CD4-positive, alpha-beta T cell treated with Interleukin-6 at 100 ng/mL for 8 hours (primary cell): ENCODE data around the gene CRTC1.
A peak's percentile ranks its signal among the peaks of the same experiment; 100 is the strongest.
"Not testable (repeated sequence)": the region's sequence is repeated elsewhere in the genome, so short reads cannot be mapped to it uniquely, and the experiment has no call there.

ENCODE experiments used
- DNase-seq: peaks from one replicate; pipeline ENCODE4 v3.0.0-alpha.2; 2020; ENCODE audit warnings: mixed read lengths, low spot score

The CRTC1 gene

GRCh38 chr19:18802354-18802753 lies 118.9 kb downstream of the CRTC1 start:
- no peak for DNase-seq

DNA sequence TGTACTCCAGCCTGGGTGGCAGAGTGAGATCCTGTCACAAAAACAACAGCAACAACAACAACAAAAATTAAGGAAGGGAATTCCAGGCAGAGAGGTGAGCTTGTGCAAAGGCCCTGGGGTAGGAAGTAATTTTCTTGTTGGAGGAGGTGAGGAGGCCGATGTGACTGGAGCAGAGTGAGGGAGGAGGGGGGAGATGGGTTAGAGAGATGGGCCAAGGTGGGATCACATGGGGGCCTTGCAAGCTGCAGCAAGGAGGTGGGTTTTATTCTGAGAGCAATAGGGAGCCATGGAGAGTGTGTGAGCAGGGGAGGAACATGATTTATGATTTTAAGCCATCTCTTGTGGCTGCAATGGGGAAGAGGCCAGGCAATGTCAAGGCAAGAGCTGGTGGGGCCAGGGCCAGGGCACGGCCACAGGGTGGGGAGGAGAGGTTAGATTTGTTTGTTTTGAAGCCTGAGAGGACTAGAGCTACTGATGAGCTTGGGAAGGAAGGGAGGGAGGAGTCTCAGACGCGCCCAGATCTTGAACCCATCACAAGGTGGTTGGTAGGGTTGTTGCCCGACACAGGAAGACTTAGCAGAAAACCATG lies 120.2 kb downstream of the CRTC1 start:
- no peak for DNase-seq

DNA sequence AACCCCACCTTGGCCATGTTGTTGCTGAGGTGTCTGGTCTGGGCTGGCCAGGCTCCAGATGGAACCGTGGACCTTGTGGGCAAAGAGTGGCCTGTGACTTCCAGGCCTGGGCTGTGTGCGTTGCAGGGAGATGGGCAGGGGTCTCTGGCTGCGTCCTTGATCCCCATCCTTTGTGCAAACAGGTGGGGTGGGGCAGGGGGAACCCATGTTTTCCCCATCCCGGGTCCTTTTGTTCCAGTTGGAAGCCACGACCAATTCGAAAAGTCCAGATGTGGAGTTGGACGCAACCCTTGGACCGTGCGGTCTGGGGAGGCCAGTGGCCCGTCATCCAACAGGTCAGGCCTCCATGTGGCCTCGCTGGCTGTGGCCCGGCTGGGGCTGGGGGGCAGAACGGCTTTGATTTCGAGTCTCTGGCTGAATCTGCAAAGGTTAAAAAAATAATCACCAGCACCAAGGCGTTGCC lies 120.7 kb downstream of the CRTC1 start:
- DNase-seq = no peak

DNA sequence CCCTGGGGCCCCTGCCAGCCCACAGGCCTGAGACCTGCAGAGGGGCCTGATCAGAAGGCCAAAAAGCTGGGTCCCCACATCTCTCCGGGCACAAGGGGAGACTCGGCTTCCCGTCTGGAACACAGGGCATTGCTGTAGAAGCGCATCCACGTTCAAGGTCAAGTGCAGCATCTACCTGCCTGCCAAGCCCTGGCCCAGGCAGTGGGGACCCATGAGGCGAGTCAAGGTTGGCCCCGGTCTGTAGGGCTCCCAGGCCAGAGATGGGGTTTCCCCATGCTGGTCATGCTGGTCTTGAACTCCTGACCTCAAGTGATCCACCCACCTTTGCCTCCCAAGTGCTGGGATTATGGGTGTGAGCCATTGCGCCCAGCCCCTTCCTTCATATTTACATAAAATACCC lies 121.2 kb downstream of the CRTC1 start:
- no peak for DNase-seq

GRCh38 chr19:18807861-18808331 lies 124.4 kb downstream of the CRTC1 start:
- no peak for DNase-seq

- DNase-seq = no peak
These were observed 125.8 kb downstream of the CRTC1 start for GRCh38 chr19:18809149-18809868.

DNA sequence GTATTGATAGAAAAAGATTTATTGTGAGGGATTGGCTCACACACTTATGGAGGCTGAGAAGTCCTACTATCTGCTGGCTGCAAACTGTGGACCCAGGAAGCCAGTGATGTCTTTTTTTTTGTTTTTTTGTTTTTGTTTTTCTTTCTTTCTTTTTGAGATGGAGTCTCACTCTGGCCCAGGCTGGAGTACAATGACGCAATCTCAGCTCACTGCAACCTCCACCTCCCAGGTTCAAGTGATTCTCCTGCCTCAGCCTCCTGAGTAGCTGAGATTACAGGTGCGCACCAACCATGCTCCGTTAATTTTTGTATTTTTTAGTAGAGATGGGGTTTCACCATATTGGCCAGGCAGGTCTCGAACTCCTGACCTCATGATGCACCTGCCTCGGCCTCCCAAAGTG lies 128.2 kb downstream of the CRTC1 start:
- DNase-seq = not testable (repeated sequence)

GRCh38 chr19:18814063-18814462 lies 130.6 kb downstream of the CRTC1 start:
- DNase-seq = no peak

DNA sequence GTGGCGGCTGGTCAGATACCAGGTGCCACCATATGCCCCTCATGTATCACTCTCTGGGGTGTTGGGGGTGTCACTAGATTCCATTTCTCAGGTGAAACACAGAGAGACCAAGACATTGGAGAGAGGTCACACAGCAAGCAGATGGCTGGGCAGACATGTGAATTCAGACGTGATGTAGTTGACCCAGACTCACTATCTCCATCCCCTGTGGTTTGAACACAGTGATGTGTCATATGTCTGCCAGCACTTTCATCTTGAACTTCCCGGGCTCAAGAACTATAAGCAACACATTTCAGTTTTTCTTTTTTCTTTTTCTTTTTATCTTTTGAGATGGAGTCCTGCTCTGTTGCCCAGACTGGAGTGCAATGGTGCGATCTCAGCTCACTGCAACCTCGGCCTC lies 132.2 kb downstream of the CRTC1 start:
- no peak for DNase-seq

DNA sequence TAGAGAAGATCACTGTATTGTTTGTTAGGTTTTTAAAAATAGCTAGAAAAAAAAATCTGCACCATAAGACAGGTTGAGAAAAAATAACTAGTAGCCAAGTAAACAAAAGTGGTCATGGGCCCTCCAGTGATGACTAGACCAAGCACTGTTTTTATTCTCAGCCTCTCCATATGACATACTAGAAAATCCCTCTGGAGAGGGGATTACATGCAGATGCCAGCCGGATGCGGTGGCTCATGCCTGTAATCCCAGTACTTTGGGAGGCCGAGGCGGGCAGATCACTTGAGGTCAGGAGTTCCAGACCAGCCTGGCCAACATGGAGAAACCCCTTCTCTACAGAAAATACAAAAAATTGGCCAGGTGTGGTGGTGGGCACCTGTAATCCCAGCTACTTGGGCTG lies 133.2 kb downstream of the CRTC1 start:
- DNase-seq = not testable (repeated sequence)

DNA sequence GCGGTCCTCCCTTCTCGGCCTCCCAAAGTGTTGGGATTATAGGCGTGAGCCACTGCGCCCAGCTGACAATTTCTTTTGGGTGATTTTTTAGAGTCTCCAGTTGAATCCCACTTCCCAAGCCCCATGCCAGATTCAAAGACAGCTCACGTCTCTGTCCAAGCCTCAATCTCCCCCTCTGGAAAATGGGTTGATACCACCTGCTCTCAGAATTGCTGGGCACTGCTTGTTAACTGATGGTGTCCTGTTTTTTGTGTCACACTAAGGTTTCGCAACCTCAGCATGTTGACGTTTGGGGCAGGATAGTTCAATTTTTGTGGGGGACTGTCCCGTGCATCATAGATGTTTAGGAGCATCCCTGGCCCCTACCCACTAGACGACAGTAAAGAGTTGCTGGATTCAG lies 134.1 kb downstream of the CRTC1 start:
- no peak for DNase-seq

DNA sequence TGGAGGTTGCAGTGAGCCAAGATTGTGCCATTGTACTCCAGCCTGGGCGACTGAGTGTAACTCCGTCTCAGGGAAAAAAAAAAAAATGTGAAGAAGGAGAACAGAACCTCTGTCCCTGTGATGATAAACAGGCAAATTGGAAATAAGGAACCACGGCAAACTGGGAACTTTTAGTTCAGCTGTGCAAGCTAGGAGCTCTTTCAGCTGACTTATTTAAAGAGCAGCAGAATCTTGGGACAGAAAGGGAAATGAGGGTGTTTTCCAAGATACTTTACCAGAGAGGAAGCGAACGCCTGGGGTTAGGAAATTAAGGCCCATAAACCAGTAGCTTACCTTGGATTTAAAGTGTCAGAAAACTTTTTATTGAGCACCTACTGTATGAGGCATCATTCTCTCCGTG lies 145.3 kb downstream of the CRTC1 start:
- DNase-seq = no peak

GRCh38 chr19:18830488-18830887 lies 147.0 kb downstream of the CRTC1 start:
- no peak for DNase-seq

GRCh38 chr19:18831524-18832305 lies 148.2 kb downstream of the CRTC1 start, which contains the start of gene UPF1:
TSS of gene UPF1 (plus strand) at chr19:18831959. CDS start at chr19:18832210, 251 bp downstream.
- peak; percentile 97 for DNase-seq
